HG03175 (cell line): Measurements from ENCODE around the gene SORBS1.

ENCODE experiments used
- ATAC-seq: cut with Tn5 transposase; IDR thresholded peaks from one replicate; pipeline ENCODE4 v1.9.1; 2021; ENCODE audit warnings: mild to moderate bottlenecking, moderate library complexity; ENCODE audit not compliant: unreplicated experiment

SORBS1 gene

GRCh38 chr10:95517536-95518454 lies 43.4 kb downstream of the SORBS1 start:
- no peak for ATAC-seq

- ATAC-seq, result no peak
Measured at GRCh38 chr10:95516774-95517373, 44.3 kb downstream of the SORBS1 start.

- ATAC-seq, result no peak
Measured at GRCh38 chr10:95513941-95514392, 47.2 kb downstream of the SORBS1 start.

GRCh38 chr10:95513008-95513589 lies 48.1 kb downstream of the SORBS1 start:
- ATAC-seq, result no peak

GRCh38 chr10:95511314-95511713 lies 49.9 kb downstream of the SORBS1 start:
- no peak for ATAC-seq

- ATAC-seq, result no peak
Measured at GRCh38 chr10:95509251-95509650, 51.9 kb downstream of the SORBS1 start.

GRCh38 chr10:95508730-95509129 lies 52.4 kb downstream of the SORBS1 start:
- no peak for ATAC-seq

GRCh38 chr10:95506056-95506737 lies 55.0 kb downstream of the SORBS1 start:
- ATAC-seq, result no peak

- no peak for ATAC-seq
Measured at GRCh38 chr10:95505641-95506040, 55.5 kb downstream of the SORBS1 start.

- no peak for ATAC-seq
Measured at GRCh38 chr10:95505084-95505610, 56.0 kb downstream of the SORBS1 start.

- no peak for ATAC-seq
Measured at GRCh38 chr10:95504246-95504691, 56.9 kb downstream of the SORBS1 start.

GRCh38 chr10:95503526-95503925 lies 57.6 kb downstream of the SORBS1 start:
- ATAC-seq, result no peak

GRCh38 chr10:95503001-95503400 lies 58.2 kb downstream of the SORBS1 start:
- ATAC-seq, result no peak

GRCh38 chr10:95502377-95502776 lies 58.8 kb downstream of the SORBS1 start:
- no peak for ATAC-seq

GRCh38 chr10:95501203-95502094 lies 59.7 kb downstream of the SORBS1 start:
- ATAC-seq, result no peak

- no peak for ATAC-seq
Measured at GRCh38 chr10:95500649-95501048, 60.5 kb downstream of the SORBS1 start.

- ATAC-seq, result no peak
Measured at GRCh38 chr10:95500097-95500496, 61.1 kb downstream of the SORBS1 start.

- no peak for ATAC-seq
Measured at GRCh38 chr10:95499482-95499989, 61.6 kb downstream of the SORBS1 start.

- ATAC-seq, result no peak
Measured at GRCh38 chr10:95496951-95497350, 64.2 kb downstream of the SORBS1 start.
